ENCODE results near the gene PCP4L1.
"Not testable (repeated sequence)": the region's sequence is repeated elsewhere in the genome, so short reads cannot be mapped to it uniquely, and the experiment has no call there.

Gene PCP4L1

GRCh38 chr1:161242313-161242712, 16.2 kb upstream of the PCP4L1 start:
- H3K4me3 ChIP-seq (replicated peaks; ENCODE audit: insufficient read depth, low read length): no peak overlapping the region
- no peak overlapping the region for H3K27ac ChIP-seq (replicated peaks)
- no peak for DNase-seq (ENCODE audit: low read depth in 1 of 2, low spot score in 1 of 2)
- H3K27me3 ChIP-seq (ENCODE audit: insufficient read depth, poor library complexity, severe bottlenecking): no peaks in the 10 kb centered on the region
- TF ChIP-seq, protein P1, sequence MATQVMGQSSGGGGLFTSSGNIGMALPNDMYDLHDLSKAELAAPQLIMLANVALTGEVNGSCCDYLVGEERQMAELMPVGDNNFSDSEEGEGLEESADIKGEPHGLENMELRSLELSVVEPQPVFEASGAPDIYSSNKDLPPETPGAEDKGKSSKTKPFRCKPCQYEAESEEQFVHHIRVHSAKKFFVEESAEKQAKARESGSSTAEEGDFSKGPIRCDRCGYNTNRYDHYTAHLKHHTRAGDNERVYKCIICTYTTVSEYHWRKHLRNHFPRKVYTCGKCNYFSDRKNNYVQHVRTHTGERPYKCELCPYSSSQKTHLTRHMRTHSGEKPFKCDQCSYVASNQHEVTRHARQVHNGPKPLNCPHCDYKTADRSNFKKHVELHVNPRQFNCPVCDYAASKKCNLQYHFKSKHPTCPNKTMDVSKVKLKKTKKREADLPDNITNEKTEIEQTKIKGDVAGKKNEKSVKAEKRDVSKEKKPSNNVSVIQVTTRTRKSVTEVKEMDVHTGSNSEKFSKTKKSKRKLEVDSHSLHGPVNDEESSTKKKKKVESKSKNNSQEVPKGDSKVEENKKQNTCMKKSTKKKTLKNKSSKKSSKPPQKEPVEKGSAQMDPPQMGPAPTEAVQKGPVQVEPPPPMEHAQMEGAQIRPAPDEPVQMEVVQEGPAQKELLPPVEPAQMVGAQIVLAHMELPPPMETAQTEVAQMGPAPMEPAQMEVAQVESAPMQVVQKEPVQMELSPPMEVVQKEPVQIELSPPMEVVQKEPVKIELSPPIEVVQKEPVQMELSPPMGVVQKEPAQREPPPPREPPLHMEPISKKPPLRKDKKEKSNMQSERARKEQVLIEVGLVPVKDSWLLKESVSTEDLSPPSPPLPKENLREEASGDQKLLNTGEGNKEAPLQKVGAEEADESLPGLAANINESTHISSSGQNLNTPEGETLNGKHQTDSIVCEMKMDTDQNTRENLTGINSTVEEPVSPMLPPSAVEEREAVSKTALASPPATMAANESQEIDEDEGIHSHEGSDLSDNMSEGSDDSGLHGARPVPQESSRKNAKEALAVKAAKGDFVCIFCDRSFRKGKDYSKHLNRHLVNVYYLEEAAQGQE (IDR thresholded peaks at IDR 0.05; ENCODE audit: insufficient replicate concordance, low read depth): no peak

GRCh38 chr1:161244888-161245287, 13.7 kb upstream of the PCP4L1 start:
- TF ChIP-seq POLR2AphosphoS5 (IDR thresholded peaks at IDR 0.05; ENCODE audit: low read depth): no peak
- no peak for TF ChIP-seq GABPA (IDR thresholded peaks at IDR 0.05; ENCODE audit: low read depth)
- TF ChIP-seq, protein P1 (IDR thresholded peaks at IDR 0.05; ENCODE audit: insufficient replicate concordance, low read depth): no peak
- no peak for TF ChIP-seq SPI1 (IDR thresholded peaks at IDR 0.05; ENCODE audit: borderline replicate concordance, low read depth)
- TF ChIP-seq CTCF (IDR thresholded peaks at IDR 0.05; ENCODE audit: insufficient read depth, low read length): no peak
- no peaks in the 10 kb centered on the region for H3K27me3 ChIP-seq (ENCODE audit: insufficient read depth, poor library complexity, severe bottlenecking)
- no peak overlapping the region for H3K4me3 ChIP-seq (replicated peaks; ENCODE audit: insufficient read depth, low read length)
- DNase-seq (ENCODE audit: low read depth in 1 of 2, low spot score in 1 of 2): no peak
- no peak overlapping the region for H3K27ac ChIP-seq (replicated peaks)

GRCh38 chr1:161250100-161250499, 8.4 kb upstream of the PCP4L1 start:
- not testable (repeated sequence) for DNase-seq (ENCODE audit: low read depth in 1 of 2, low spot score in 1 of 2); H3K4me3 ChIP-seq (replicated peaks; ENCODE audit: insufficient read depth, low read length); H3K27me3 ChIP-seq (ENCODE audit: insufficient read depth, poor library complexity, severe bottlenecking); H3K27ac ChIP-seq (replicated peaks)

DNA sequence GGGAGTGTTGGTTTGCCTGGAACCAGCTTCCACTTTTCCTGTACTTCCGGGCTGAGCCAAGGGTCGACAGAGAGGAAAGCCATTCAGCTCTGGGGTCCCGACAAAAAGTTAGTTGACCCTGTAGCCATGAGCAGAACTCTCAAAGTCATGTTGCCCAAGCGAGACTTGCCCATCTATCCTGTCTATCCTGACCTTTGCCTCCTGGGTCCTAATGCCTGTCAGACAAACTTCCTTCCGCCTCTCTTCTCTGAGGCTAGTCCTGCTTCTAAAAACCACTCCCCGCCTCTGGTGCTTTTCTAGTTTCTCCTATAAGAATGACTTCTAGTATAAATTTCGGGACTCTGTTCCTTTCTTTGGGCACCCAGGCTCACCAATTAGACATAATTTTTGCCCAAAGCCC, 7.7 kb upstream of the PCP4L1 start:
- Histone ChIP-seq H3K27ac (replicated peaks) (no peak overlapping the region), H3K4me3 (replicated peaks; ENCODE audit: insufficient read depth, low read length) (no peak overlapping the region), H3K27me3 (ENCODE audit: insufficient read depth, poor library complexity, severe bottlenecking) (no peaks in the 10 kb centered on the region)
- TF ChIP-seq POLR2AphosphoS5 (IDR thresholded peaks at IDR 0.05; ENCODE audit: low read depth) (no peak), SPI1 (IDR thresholded peaks at IDR 0.05; ENCODE audit: borderline replicate concordance, low read depth) (no peak), CTCF (IDR thresholded peaks at IDR 0.05; ENCODE audit: insufficient read depth, low read length) (no peak), GABPA (IDR thresholded peaks at IDR 0.05; ENCODE audit: low read depth) (no peak)
- TF ChIP-seq, protein P1 (IDR thresholded peaks at IDR 0.05; ENCODE audit: insufficient replicate concordance, low read depth): no peak
- DNase-seq (ENCODE audit: low read depth in 1 of 2, low spot score in 1 of 2): no peak

All from HL-60 (cell line).